TTC549 (cell line): Measurements from ENCODE around the gene TTC17.
A peak's percentile ranks its signal among the peaks of the same experiment; 100 is the strongest.
"Not testable (repeated sequence)": the region's sequence is repeated elsewhere in the genome, so short reads cannot be mapped to it uniquely, and the experiment has no call there.

Experiments used
- FAIRE-seq: peaks from 2 replicates; lab custom pipeline; 2012; peaks lifted over from hg19 to GRCh38; lab: Jason Lieb, UNC

TTC17 gene

GRCh38 chr11:43392713-43393112 lies 34.0 kb downstream of the TTC17 start:
- no peak for FAIRE-seq

GRCh38 chr11:43393765-43394355 lies 35.1 kb downstream of the TTC17 start:
- FAIRE-seq = no peak

GRCh38 chr11:43396617-43397016 lies 37.9 kb downstream of the TTC17 start:
- FAIRE-seq = no peak

GRCh38 chr11:43397251-43397650 lies 38.5 kb downstream of the TTC17 start:
- no peak for FAIRE-seq

GRCh38 chr11:43399983-43400630 lies 41.4 kb downstream of the TTC17 start:
- no peak for FAIRE-seq

- no peak for FAIRE-seq
These were observed 42.5 kb downstream of the TTC17 start for GRCh38 chr11:43401252-43401651.

GRCh38 chr11:43401811-43402210 lies 43.1 kb downstream of the TTC17 start:
- not testable (repeated sequence) for FAIRE-seq

GRCh38 chr11:43403357-43404231 lies 44.9 kb downstream of the TTC17 start:
- FAIRE-seq = no peak

- FAIRE-seq = no peak
These were observed 45.7 kb downstream of the TTC17 start for GRCh38 chr11:43404406-43404805.

GRCh38 chr11:43404836-43405479 lies 46.2 kb downstream of the TTC17 start:
- no peak for FAIRE-seq

GRCh38 chr11:43408277-43408676 lies 49.6 kb downstream of the TTC17 start:
- FAIRE-seq = no peak

- FAIRE-seq = no peak
These were observed 51.7 kb downstream of the TTC17 start for GRCh38 chr11:43410394-43410793.

GRCh38 chr11:43418197-43418596 lies 59.5 kb downstream of the TTC17 start:
- no peak for FAIRE-seq

- peak; percentile 77 for FAIRE-seq
These were observed 60.7 kb downstream of the TTC17 start for GRCh38 chr11:43419460-43419859.

- no peak for FAIRE-seq
These were observed 69.3 kb downstream of the TTC17 start for GRCh38 chr11:43427971-43428370.

GRCh38 chr11:43430916-43431315 lies 72.2 kb downstream of the TTC17 start:
- not testable (repeated sequence) for FAIRE-seq

- FAIRE-seq = no peak
These were observed 76.2 kb downstream of the TTC17 start for GRCh38 chr11:43434893-43435292.

- FAIRE-seq = no peak
These were observed 81.8 kb downstream of the TTC17 start for GRCh38 chr11:43440486-43440885.

- no peak for FAIRE-seq
These were observed 85.1 kb downstream of the TTC17 start for GRCh38 chr11:43443811-43444210.

- no peak for FAIRE-seq
These were observed 88.4 kb downstream of the TTC17 start for GRCh38 chr11:43447151-43447550.

- no peak for FAIRE-seq
These were observed 99.8 kb downstream of the TTC17 start for GRCh38 chr11:43458486-43458885.

GRCh38 chr11:43459246-43459645 lies 100.5 kb downstream of the TTC17 start:
- FAIRE-seq = no peak

- no peak for FAIRE-seq
These were observed 103.6 kb downstream of the TTC17 start for GRCh38 chr11:43462359-43462758.
